Measurements from ENCODE around the gene TXLNB. TPM values are rescaled to one million over a fixed set of nuclear protein-coding genes. Genes with fewer than 3 reads are reported as not detected.

Gene TXLNB
- total RNA-seq (2014; rRNA removed; shearing (Covaris generic)): 0.17 and 0.22 TPM in 2 replicates

GRCh38 chr6:139291813-139292619 is at the start of gene TXLNB:
Gene TXLNB (minus strand): TSS chr6:139291998. CDS start chr6:139288899, 3,099 bp downstream.
- peak; percentile 22 for DNase-seq (ENCODE audit: low spot score)

- no peak for DNase-seq (ENCODE audit: low spot score)
These were observed 49.3 kb upstream of the TXLNB start for GRCh38 chr6:139341060-139341459.

GRCh38 chr6:139338795-139339194 is 47.0 kb upstream of the TXLNB start:
- DNase-seq (ENCODE audit: low spot score): no peak

- no peak for DNase-seq (ENCODE audit: low spot score)
These were observed 46.0 kb upstream of the TXLNB start for GRCh38 chr6:139337830-139338229.

GRCh38 chr6:139337001-139337400 is 45.2 kb upstream of the TXLNB start:
- DNase-seq (ENCODE audit: low spot score): no peak

- DNase-seq (ENCODE audit: low spot score): peak; percentile 23
These were observed 44.7 kb upstream of the TXLNB start for GRCh38 chr6:139336488-139336887.

- DNase-seq (ENCODE audit: low spot score): no peak
These were observed 43.8 kb upstream of the TXLNB start for GRCh38 chr6:139335447-139336210.

- peak; percentile 67 for DNase-seq (ENCODE audit: low spot score)
These were observed 43.1 kb upstream of the TXLNB start for GRCh38 chr6:139334806-139335446.

GRCh38 chr6:139330826-139331500 is 39.2 kb upstream of the TXLNB start:
- no peak for DNase-seq (ENCODE audit: low spot score)

GRCh38 chr6:139330306-139330705 is 38.5 kb upstream of the TXLNB start:
- no peak for DNase-seq (ENCODE audit: low spot score)

- no peak for DNase-seq (ENCODE audit: low spot score)
These were observed 37.4 kb upstream of the TXLNB start for GRCh38 chr6:139329224-139329623.

- no peak for DNase-seq (ENCODE audit: low spot score)
These were observed 35.2 kb upstream of the TXLNB start for GRCh38 chr6:139327038-139327437.

- DNase-seq (ENCODE audit: low spot score): no peak
These were observed 33.9 kb upstream of the TXLNB start for GRCh38 chr6:139325686-139326085.

GRCh38 chr6:139325125-139325524 is 33.3 kb upstream of the TXLNB start:
- no peak for DNase-seq (ENCODE audit: low spot score)

GRCh38 chr6:139324301-139324555 is 32.4 kb upstream of the TXLNB start:
- DNase-seq (ENCODE audit: low spot score): no peak

GRCh38 chr6:139323511-139324300 is 31.9 kb upstream of the TXLNB start:
- DNase-seq (ENCODE audit: low spot score): peak; percentile 76

GRCh38 chr6:139320081-139320480 is 28.3 kb upstream of the TXLNB start:
- DNase-seq (ENCODE audit: low spot score): no peak

GRCh38 chr6:139316622-139317317 is 25.0 kb upstream of the TXLNB start:
- DNase-seq (ENCODE audit: low spot score): no peak

GRCh38 chr6:139313784-139314545 is 22.2 kb upstream of the TXLNB start:
- no peak for DNase-seq (ENCODE audit: low spot score)

- no peak for DNase-seq (ENCODE audit: low spot score)
These were observed 21.4 kb upstream of the TXLNB start for GRCh38 chr6:139313229-139313628.
